ENCODE data around the gene DUSP28.

DNA sequence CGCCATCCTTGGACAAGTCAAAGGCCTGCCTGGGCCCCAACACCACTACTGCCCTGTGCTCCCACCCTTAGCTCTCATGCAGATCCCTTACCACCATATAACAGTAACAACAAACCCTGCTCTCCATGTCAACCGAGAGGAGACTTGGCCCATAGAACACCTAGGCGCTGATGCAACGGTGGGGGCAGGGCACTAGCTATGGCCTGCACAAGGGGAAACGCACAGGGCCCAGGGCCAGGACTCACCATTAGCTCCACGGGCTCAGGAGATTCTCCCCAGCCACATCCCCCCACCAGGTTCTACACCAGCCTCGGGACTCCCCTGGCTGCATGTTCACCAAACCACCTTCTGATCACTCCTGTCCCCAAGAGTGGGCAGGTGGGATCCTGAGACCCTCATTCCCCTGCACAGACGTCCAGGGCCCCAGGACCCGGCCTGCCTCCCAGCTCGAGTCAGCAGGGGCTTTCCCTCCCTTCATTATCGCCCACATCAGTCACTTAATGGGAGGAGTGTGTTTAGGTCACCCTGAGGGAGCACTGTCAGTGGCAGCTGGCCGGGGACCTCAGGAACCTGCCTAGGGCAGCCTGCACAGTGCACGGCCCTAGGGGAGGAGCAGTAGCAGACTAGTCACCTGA lies 31.6 kb upstream of the DUSP28 start:
- TF ChIP-seq, protein P1, sequence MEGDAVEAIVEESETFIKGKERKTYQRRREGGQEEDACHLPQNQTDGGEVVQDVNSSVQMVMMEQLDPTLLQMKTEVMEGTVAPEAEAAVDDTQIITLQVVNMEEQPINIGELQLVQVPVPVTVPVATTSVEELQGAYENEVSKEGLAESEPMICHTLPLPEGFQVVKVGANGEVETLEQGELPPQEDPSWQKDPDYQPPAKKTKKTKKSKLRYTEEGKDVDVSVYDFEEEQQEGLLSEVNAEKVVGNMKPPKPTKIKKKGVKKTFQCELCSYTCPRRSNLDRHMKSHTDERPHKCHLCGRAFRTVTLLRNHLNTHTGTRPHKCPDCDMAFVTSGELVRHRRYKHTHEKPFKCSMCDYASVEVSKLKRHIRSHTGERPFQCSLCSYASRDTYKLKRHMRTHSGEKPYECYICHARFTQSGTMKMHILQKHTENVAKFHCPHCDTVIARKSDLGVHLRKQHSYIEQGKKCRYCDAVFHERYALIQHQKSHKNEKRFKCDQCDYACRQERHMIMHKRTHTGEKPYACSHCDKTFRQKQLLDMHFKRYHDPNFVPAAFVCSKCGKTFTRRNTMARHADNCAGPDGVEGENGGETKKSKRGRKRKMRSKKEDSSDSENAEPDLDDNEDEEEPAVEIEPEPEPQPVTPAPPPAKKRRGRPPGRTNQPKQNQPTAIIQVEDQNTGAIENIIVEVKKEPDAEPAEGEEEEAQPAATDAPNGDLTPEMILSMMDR (IDR thresholded peaks at IDR 0.05), result no peak
- TF ChIP-seq POLR2AphosphoS5 (IDR thresholded peaks at IDR 0.05) (no peak), POLR2A (IDR thresholded peaks at IDR 0.05) (no peak)

All from transverse colon (tissue), 4 donors.